Activated CD4-positive, alpha-beta T cell treated with anti-CD3 and anti-CD28 coated beads, Interleukin-2, amount 10 ng/mL, durations not matched to agents 24 days and 14 days (primary cell): ENCODE measurements around the gene PKP1. TPM values are rescaled to one million over a fixed set of nuclear protein-coding genes. Genes with fewer than 3 reads are reported as not detected.

ENCODE experiments used
- DNase-seq: peaks from one replicate; pipeline ENCODE4 v3.0.0; 2022
- H3K27ac Mint-ChIP-seq: one replicate; pipeline ENCODE4 v1.8.0; 2022; ENCODE audit warnings: mild to moderate bottlenecking, mixed read lengths
- H3K27me3 Mint-ChIP-seq: one replicate; pipeline ENCODE4 v1.8.0; 2022; ENCODE audit warnings: mixed read lengths
- H3K36me3 Mint-ChIP-seq: one replicate; pipeline ENCODE4 v1.8.0; 2022; ENCODE audit warnings: low read depth, mild to moderate bottlenecking, mixed read lengths
- H3K4me1 Mint-ChIP-seq: one replicate; pipeline ENCODE4 v1.8.0; 2021; ENCODE audit warnings: mixed read lengths
- H3K4me3 Mint-ChIP-seq: one replicate; pipeline ENCODE4 v1.8.0; 2022; ENCODE audit warnings: mild to moderate bottlenecking, moderate library complexity, mixed read lengths
- H3K9me3 Mint-ChIP-seq: one replicate; pipeline ENCODE4 v1.8.0; 2021; ENCODE audit warnings: mixed read lengths
- intact Hi-C: fragments of 100-400 bp; cut with micrococcal nuclease; formaldehyde crosslinking; loops from one replicate; pipeline ENCODE4 v1.15.1; 2023
- total RNA-seq: library from RNA; stranded (reverse); gene quantifications from 2 replicates; pipeline ENCODE4 v1.2.3, GENCODE V29; 2022

The PKP1 gene
- total RNA-seq, 1 donor from 2014 or later, result not detected

- Mint-ChIP-seq H3K36me3 (no peaks in the 10 kb centered on the region), H3K27me3 (peaks cover 24% of the 10 kb centered on the region), H3K27ac (no peak overlapping the region), H3K9me3 (no peaks in the 10 kb centered on the region), H3K4me3 (no peak overlapping the region), H3K4me1 (no peaks in the 10 kb centered on the region)
- intact Hi-C loops, result loop anchor here (5.0 kb wide), 1 partner anchor 62 kb away; no protein-coding TSS in a partner anchor
- no peak for DNase-seq
Observed at GRCh38 chr1:201345081-201345355, 61.7 kb downstream of the PKP1 start.

GRCh38 chr1:201346337-201346939 lies 63.1 kb downstream of the PKP1 start:
- Mint-ChIP-seq H3K27me3 (peaks cover 13% of the 10 kb centered on the region), H3K4me3 (no peak overlapping the region), H3K27ac (no peak overlapping the region), H3K4me1 (no peaks in the 10 kb centered on the region), H3K36me3 (no peaks in the 10 kb centered on the region), H3K9me3 (no peaks in the 10 kb centered on the region)
- intact Hi-C loops, result loop anchor here (5.0 kb wide), 1 partner anchor 61 kb away; no protein-coding TSS in a partner anchor
- DNase-seq, result peak; percentile 64

- H3K9me3 Mint-ChIP-seq, result no peaks in the 10 kb centered on the region
- no peak for DNase-seq
- intact Hi-C loops, result loop anchor here (5.0 kb wide), 1 partner anchor 60 kb away; no protein-coding TSS in a partner anchor
- no peaks in the 10 kb centered on the region for H3K4me1 Mint-ChIP-seq
- H3K36me3 Mint-ChIP-seq, result no peaks in the 10 kb centered on the region
- H3K4me3 Mint-ChIP-seq, result no peak overlapping the region
- H3K27ac Mint-ChIP-seq, result no peak overlapping the region
- peaks cover 12% of the 10 kb centered on the region for H3K27me3 Mint-ChIP-seq
Observed at GRCh38 chr1:201346987-201347386, 63.7 kb downstream of the PKP1 start.

- intact Hi-C loops, result loop anchor here (5.0 kb wide), 1 partner anchor 60 kb away; no protein-coding TSS in a partner anchor
- Mint-ChIP-seq H3K27me3 (peaks cover 14% of the 10 kb centered on the region), H3K4me1 (no peaks in the 10 kb centered on the region), H3K4me3 (no peak overlapping the region), H3K9me3 (no peaks in the 10 kb centered on the region), H3K27ac (no peak overlapping the region), H3K36me3 (no peaks in the 10 kb centered on the region)
- DNase-seq, result no peak
Observed at GRCh38 chr1:201347498-201348210, 64.3 kb downstream of the PKP1 start.

DNA sequence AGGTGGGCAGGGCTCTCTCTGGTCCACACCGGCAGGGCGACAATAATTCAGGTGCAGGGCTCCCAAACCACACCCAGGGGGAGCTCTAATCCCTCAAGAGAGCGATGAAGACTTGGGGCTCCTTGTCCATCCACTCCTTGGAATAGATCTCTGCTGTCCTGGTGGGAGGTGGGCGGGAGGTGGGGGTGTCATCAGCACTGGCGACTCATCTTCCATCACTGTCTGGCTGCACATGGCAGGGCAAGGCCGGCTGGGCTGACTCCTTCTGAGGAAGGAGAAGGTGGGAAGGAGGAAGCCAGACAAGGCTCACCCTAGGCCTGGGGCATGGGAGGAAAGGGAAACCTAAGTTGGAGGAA lies 64.9 kb downstream of the PKP1 start:
- Mint-ChIP-seq H3K36me3 (no peaks in the 10 kb centered on the region), H3K4me3 (no peak overlapping the region), H3K27ac (no peak overlapping the region), H3K4me1 (no peaks in the 10 kb centered on the region), H3K27me3 (peaks cover 14% of the 10 kb centered on the region), H3K9me3 (no peaks in the 10 kb centered on the region)
- DNase-seq, result peak; percentile 74
- intact Hi-C loops, result loop anchor here (5.0 kb wide), 1 partner anchor 59 kb away; no protein-coding TSS in a partner anchor

- Mint-ChIP-seq H3K4me3 (no peak overlapping the region), H3K4me1 (no peaks in the 10 kb centered on the region), H3K27me3 (peaks cover 14% of the 10 kb centered on the region), H3K9me3 (no peaks in the 10 kb centered on the region), H3K27ac (no peak overlapping the region), H3K36me3 (no peaks in the 10 kb centered on the region)
- intact Hi-C loops, result loop anchor here (5.0 kb wide), 1 partner anchor 58 kb away; no protein-coding TSS in a partner anchor
- no peak for DNase-seq
Observed at GRCh38 chr1:201349092-201349491, 65.8 kb downstream of the PKP1 start.

GRCh38 chr1:201350361-201350725 lies 67.0 kb downstream of the PKP1 start:
- Mint-ChIP-seq H3K27ac (no peak overlapping the region), H3K9me3 (no peaks in the 10 kb centered on the region), H3K4me3 (no peak overlapping the region), H3K36me3 (no peaks in the 10 kb centered on the region), H3K4me1 (no peaks in the 10 kb centered on the region), H3K27me3 (peaks cover 9% of the 10 kb centered on the region)
- no peak for DNase-seq
- intact Hi-C loops, result no loop called here

- Mint-ChIP-seq H3K27ac (no peak overlapping the region), H3K9me3 (no peaks in the 10 kb centered on the region), H3K36me3 (no peaks in the 10 kb centered on the region), H3K4me1 (no peaks in the 10 kb centered on the region), H3K27me3 (peaks cover 9% of the 10 kb centered on the region), H3K4me3 (no peak overlapping the region)
- intact Hi-C loops, result no loop called here
- DNase-seq, result no peak
Observed at GRCh38 chr1:201350884-201351283, 67.6 kb downstream of the PKP1 start.

- Mint-ChIP-seq H3K4me3 (no peak overlapping the region), H3K27ac (no peak overlapping the region), H3K27me3 (peaks cover 9% of the 10 kb centered on the region), H3K36me3 (no peaks in the 10 kb centered on the region), H3K9me3 (no peaks in the 10 kb centered on the region), H3K4me1 (no peaks in the 10 kb centered on the region)
- no peak for DNase-seq
- intact Hi-C loops, result no loop called here
Observed at GRCh38 chr1:201351617-201352016, 68.3 kb downstream of the PKP1 start.

- Mint-ChIP-seq H3K4me1 (no peaks in the 10 kb centered on the region), H3K27me3 (peaks cover 4% of the 10 kb centered on the region), H3K9me3 (no peaks in the 10 kb centered on the region), H3K36me3 (no peaks in the 10 kb centered on the region), H3K4me3 (no peak overlapping the region), H3K27ac (no peak overlapping the region)
- DNase-seq, result no peak
- intact Hi-C loops, result no loop called here
Observed at GRCh38 chr1:201353186-201353940, 70.1 kb downstream of the PKP1 start.

GRCh38 chr1:201354151-201354900 lies 71.0 kb downstream of the PKP1 start:
- H3K27ac Mint-ChIP-seq, result no peak overlapping the region
- H3K36me3 Mint-ChIP-seq, result no peaks in the 10 kb centered on the region
- H3K4me3 Mint-ChIP-seq, result no peak overlapping the region
- intact Hi-C loops, result no loop called here
- no peak for DNase-seq
- no peaks in the 10 kb centered on the region for H3K4me1 Mint-ChIP-seq
- H3K9me3 Mint-ChIP-seq, result no peaks in the 10 kb centered on the region
- H3K27me3 Mint-ChIP-seq, result peaks cover 4% of the 10 kb centered on the region

GRCh38 chr1:201354901-201355295 lies 71.6 kb downstream of the PKP1 start:
- intact Hi-C loops, result no loop called here
- Mint-ChIP-seq H3K4me3 (no peak overlapping the region), H3K36me3 (no peaks in the 10 kb centered on the region), H3K4me1 (no peaks in the 10 kb centered on the region), H3K27me3 (peaks cover 2% of the 10 kb centered on the region), H3K27ac (no peak overlapping the region), H3K9me3 (no peaks in the 10 kb centered on the region)
- DNase-seq, result no peak

- no peak overlapping the region for H3K4me3 Mint-ChIP-seq
- no peaks in the 10 kb centered on the region for H3K9me3 Mint-ChIP-seq
- H3K36me3 Mint-ChIP-seq, result no peaks in the 10 kb centered on the region
- H3K27me3 Mint-ChIP-seq, result peaks cover 2% of the 10 kb centered on the region
- intact Hi-C loops, result no loop called here
- H3K4me1 Mint-ChIP-seq, result no peaks in the 10 kb centered on the region
- H3K27ac Mint-ChIP-seq, result no peak overlapping the region
- no peak for DNase-seq
Observed at GRCh38 chr1:201355471-201355870, 72.2 kb downstream of the PKP1 start.

GRCh38 chr1:201356236-201356635 lies 72.9 kb downstream of the PKP1 start:
- no peak for DNase-seq
- no peaks in the 10 kb centered on the region for H3K36me3 Mint-ChIP-seq
- H3K4me1 Mint-ChIP-seq, result no peaks in the 10 kb centered on the region
- no peak overlapping the region for H3K4me3 Mint-ChIP-seq
- peaks cover 2% of the 10 kb centered on the region for H3K27me3 Mint-ChIP-seq
- intact Hi-C loops, result no loop called here
- no peaks in the 10 kb centered on the region for H3K9me3 Mint-ChIP-seq
- no peak overlapping the region for H3K27ac Mint-ChIP-seq
